Esophagus muscularis mucosa (tissue), 4 donors: ENCODE results near the gene SFTPB. TPM values are rescaled to one million over a fixed set of nuclear protein-coding genes. Genes with fewer than 3 reads are reported as not detected.

Experiments
- DNase-seq: peaks from one replicate; pipeline ENCODE4 v3.0.0-alpha.2; 2017; ENCODE audit errors: extremely low spot score
- H3K27ac ChIP-seq, 4 donors: fragments of 200-600 bp; sonication (generic); replicated peaks in 1 of 4; 1 replicate in 3 of 4; 2 replicates in 1 of 4; pipeline ENCODE4 v1.5.1; 2016 to 2019; ENCODE audit warnings: mild to moderate bottlenecking in 1 of 4
- H3K27me3 ChIP-seq, 4 donors: fragments of 200-600 bp; sonication (generic); one replicate each; pipeline versions ENCODE4 v1.5.1 to v1.6.0; 2016 to 2019
- H3K36me3 ChIP-seq, 4 donors: fragments of 200-600 bp; sonication (generic); one replicate each; pipeline ENCODE4 v1.5.1; 2016 to 2019
- H3K4me1 ChIP-seq, 4 donors: fragments of 200-600 bp; sonication (generic); one replicate each; pipeline ENCODE4 v1.5.1; 2016 to 2019
- H3K4me3 ChIP-seq, 4 donors: fragments of 200-600 bp; sonication (generic); 1 replicate in 2 of 4; 2 replicates in 2 of 4; pipeline ENCODE4 v1.5.1; 2016 to 2019; ENCODE audit warnings: mild to moderate bottlenecking in 4 of 4, moderate library complexity in 1 of 4
- H3K9me3 ChIP-seq, 4 donors: fragments of 200-600 bp; sonication (generic); 1 replicate in 3 of 4; 2 replicates in 1 of 4; pipeline ENCODE4 v1.5.1; 2016 to 2019
- EP300 ChIP-seq: sonication (generic); formaldehyde crosslinking; IDR thresholded peaks from one replicate; pipeline ENCODE4 v1.6.1; 2017; ENCODE audit warnings: antibody characterized with exemption
- POLR2A ChIP-seq: fragments of 450-650 bp; IDR thresholded peaks from one replicate; pipeline ENCODE4 v1.6.1; 2017; ENCODE audit warnings: antibody characterized with exemption, moderate library complexity, mild to moderate bottlenecking, low read depth
- POLR2AphosphoS5 ChIP-seq, 2 donors: sonication (generic); formaldehyde crosslinking; IDR thresholded peaks; one replicate each; pipeline ENCODE4 v1.6.1; 2017; ENCODE audit warnings: antibody characterized with exemption in 2 of 2
- WGBS: methylation state at CpG from one replicate; pipeline ENCODE4 v1.1.5; 2018; 5-methylcytosine and 5-hydroxymethylcytosine counted together
- intact Hi-C: fragments of 100-400 bp; cut with DNase I; formaldehyde crosslinking; loops from one replicate; pipeline ENCODE4 v1.15.1; 2023
- total RNA-seq, 4 donors: library from RNA; depleted of rRNA; stranded (reverse); fragments of >200 nt; gene quantifications; one replicate each; pipeline versions ENCODE4 v1.1.0 to v1.2.1, GENCODE V29; 2016
- TF ChIP-seq, protein P1 (sequence below), 3 experiments: fragments of 200-600 bp in 2 of 3; fragments of 450-650 bp in 1 of 3; sonication (generic) in 2 of 3; IDR thresholded peaks; one replicate each; pipeline ENCODE4 v1.5.1; 2017 to 2019; ENCODE audit warnings: antibody characterized with exemption in 3 of 3, mild to moderate bottlenecking in 2 of 3, moderate library complexity in 1 of 3

SFTPB gene
- total RNA-seq, 4 donors from 2014 or later, result 25.3 to 119 (median 26.6) TPM; not detected in 1

DNA sequence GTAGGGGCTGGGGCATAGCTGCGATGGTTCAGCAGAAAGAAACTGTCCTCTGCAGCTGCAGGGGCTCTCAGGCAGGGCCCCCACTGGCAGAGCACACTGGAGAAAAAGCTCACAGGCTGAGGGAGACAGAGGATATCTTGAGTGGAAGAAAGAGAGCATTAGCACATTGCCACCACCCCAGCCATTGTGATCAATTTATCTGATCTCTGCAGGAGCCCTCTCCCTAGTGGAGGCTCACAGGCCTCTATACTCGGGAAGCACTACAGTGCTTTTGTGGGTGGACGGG is 801 bp upstream of the SFTPB start:
- 100% methylated on average over 2 of the region's 3 CpGs for WGBS
- H3K4me1 ChIP-seq, result no peaks in the 10 kb centered on the region
- no peaks in the 10 kb centered on the region for H3K27me3 ChIP-seq
- H3K9me3 ChIP-seq, result no peaks in the 10 kb centered on the region
- no peaks in the 10 kb centered on the region for H3K36me3 ChIP-seq
- intact Hi-C loops, result no loop called here
- no peak for TF ChIP-seq POLR2AphosphoS5 (IDR thresholded peaks at IDR 0.05)
- no peak for TF ChIP-seq EP300
- TF ChIP-seq POLR2A, result no peak
- TF ChIP-seq, protein P1, sequence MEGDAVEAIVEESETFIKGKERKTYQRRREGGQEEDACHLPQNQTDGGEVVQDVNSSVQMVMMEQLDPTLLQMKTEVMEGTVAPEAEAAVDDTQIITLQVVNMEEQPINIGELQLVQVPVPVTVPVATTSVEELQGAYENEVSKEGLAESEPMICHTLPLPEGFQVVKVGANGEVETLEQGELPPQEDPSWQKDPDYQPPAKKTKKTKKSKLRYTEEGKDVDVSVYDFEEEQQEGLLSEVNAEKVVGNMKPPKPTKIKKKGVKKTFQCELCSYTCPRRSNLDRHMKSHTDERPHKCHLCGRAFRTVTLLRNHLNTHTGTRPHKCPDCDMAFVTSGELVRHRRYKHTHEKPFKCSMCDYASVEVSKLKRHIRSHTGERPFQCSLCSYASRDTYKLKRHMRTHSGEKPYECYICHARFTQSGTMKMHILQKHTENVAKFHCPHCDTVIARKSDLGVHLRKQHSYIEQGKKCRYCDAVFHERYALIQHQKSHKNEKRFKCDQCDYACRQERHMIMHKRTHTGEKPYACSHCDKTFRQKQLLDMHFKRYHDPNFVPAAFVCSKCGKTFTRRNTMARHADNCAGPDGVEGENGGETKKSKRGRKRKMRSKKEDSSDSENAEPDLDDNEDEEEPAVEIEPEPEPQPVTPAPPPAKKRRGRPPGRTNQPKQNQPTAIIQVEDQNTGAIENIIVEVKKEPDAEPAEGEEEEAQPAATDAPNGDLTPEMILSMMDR (IDR thresholded peaks at IDR 0.05), result no peak
- no peak overlapping the region for H3K27ac ChIP-seq
- no peak for DNase-seq
- no peak overlapping the region for H3K4me3 ChIP-seq

DNA sequence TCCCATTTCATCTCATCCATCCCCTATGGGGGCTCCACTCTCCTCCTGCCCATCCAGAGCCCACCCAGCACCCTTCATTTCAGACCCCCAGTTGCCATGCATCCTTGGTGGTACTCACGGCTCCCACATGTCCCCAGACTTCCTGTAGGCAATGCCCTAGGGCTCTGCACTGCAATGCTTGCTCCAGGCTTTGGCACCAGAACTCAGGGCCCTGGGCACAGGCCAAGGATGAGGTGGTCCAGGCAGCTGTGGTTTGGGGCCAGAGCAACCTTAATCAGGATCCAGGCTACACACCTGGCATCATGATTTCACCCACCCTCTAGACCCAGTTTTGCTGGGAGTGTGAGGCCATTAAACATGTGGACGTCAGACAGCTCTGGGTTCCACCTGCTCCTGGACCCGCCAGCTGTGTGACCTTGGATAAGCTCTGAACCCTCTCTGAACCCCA is 414 bp downstream of the SFTPB start:
- no peaks in the 10 kb centered on the region for H3K27me3 ChIP-seq
- peaks cover 5 to 12% (median 8%) of the 10 kb centered on the region in 4 donors for H3K4me1 ChIP-seq
- intact Hi-C loops, result no loop called here
- H3K36me3 ChIP-seq, result no peaks in the 10 kb centered on the region
- no peaks in the 10 kb centered on the region for H3K9me3 ChIP-seq
- 86% methylated on average over 3 of the region's 3 CpGs for WGBS
- no peak for DNase-seq
- H3K27ac ChIP-seq, result no peak overlapping the region
- no peak for TF ChIP-seq POLR2AphosphoS5 (IDR thresholded peaks at IDR 0.05)
- TF ChIP-seq, protein P1 (IDR thresholded peaks at IDR 0.05), result no peak
- TF ChIP-seq POLR2A, result no peak
- no peak for TF ChIP-seq EP300
- H3K4me3 ChIP-seq, result no peak overlapping the region

DNA sequence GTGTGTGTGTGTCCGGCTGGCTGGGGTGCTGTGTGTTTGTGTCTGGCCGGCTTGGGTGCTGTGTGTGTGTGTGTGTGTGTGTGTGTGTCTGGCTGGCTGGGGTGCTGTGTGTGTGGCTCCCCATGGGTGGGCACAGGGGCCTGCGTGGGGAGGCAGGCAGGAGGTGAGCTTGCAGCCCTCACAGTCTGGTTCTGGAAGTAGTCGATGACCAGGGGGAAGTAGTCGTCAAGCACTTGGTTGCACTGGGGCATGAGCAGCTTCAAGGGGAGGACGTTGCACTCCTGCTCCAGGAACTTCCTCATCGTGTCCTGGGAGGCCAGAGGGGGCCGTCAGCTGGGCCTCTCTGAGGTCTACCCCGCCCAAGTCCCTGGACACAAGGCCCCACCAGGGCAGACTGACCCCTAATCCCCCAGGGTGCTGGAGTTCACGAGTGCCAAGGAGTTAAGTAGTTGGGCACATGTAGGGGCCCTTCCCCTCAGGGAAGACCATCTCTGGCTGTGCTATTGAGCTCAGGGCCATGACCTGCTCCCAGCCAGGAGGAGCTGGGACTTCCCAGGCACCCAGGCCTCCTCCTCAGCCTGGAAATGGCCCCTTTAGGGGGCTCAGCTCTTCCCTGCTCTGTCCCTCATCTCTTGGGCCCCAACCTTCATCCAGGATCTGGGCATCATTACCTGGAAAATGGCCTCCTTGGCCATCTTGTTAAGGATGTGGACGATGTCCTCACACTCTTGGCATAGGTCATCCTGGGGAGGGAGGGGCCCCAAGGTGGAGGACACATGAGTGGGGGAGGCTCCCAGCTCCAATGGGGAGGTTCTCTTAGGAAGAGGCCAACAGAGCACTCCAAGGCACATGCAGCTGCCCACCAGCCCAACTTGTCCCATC is 1.3 kb downstream of the SFTPB start:
- no peak overlapping the region for H3K27ac ChIP-seq
- WGBS, result 75% methylated on average over 7 of the region's 11 CpGs
- no peak for TF ChIP-seq POLR2A
- no peaks in the 10 kb centered on the region for H3K36me3 ChIP-seq
- H3K27me3 ChIP-seq, result no peaks in the 10 kb centered on the region
- H3K4me3 ChIP-seq, result no peak overlapping the region
- peaks cover 13 to 21% (median 16%) of the 10 kb centered on the region in 4 donors for H3K4me1 ChIP-seq
- H3K9me3 ChIP-seq, result no peaks in the 10 kb centered on the region
- DNase-seq, result no peak
- intact Hi-C loops, result no loop called here

DNA sequence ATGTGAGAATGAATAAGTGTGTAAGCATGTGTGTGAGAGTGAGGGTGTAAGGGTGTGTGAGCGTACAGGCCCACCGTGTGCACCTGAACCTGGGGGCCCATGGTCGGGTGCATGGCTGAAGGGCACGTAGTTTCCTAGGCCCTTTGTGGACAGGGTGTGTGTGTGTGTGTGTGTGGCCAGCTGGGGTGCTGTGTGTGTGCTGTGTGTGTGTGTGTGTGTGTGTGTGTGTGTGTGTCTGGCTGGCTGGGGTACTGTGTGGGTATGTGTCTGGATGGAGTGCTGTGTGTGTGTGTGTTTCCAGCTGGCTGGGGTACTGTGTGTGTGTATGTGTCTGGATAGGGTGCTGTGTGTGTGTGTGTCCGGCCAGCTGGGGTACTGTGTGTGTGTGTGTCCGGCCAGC is 2.0 kb downstream of the SFTPB start:
- Histone ChIP-seq H3K27ac (no peak overlapping the region), H3K36me3 (no peaks in the 10 kb centered on the region), H3K27me3 (no peaks in the 10 kb centered on the region), H3K4me1 (peaks cover 19 to 28% (median 23%) of the 10 kb centered on the region in 4 donors), H3K4me3 (no peak overlapping the region), H3K9me3 (no peaks in the 10 kb centered on the region)
- intact Hi-C loops, result no loop called here
- no peak for DNase-seq
- TF ChIP-seq POLR2A, result no peak
- TF ChIP-seq POLR2AphosphoS5 (IDR thresholded peaks at IDR 0.05), result no peak
- TF ChIP-seq, protein P1 (IDR thresholded peaks at IDR 0.05), result no peak
- no peak for TF ChIP-seq EP300
- 94% methylated on average over 6 of the region's 6 CpGs for WGBS

DNA sequence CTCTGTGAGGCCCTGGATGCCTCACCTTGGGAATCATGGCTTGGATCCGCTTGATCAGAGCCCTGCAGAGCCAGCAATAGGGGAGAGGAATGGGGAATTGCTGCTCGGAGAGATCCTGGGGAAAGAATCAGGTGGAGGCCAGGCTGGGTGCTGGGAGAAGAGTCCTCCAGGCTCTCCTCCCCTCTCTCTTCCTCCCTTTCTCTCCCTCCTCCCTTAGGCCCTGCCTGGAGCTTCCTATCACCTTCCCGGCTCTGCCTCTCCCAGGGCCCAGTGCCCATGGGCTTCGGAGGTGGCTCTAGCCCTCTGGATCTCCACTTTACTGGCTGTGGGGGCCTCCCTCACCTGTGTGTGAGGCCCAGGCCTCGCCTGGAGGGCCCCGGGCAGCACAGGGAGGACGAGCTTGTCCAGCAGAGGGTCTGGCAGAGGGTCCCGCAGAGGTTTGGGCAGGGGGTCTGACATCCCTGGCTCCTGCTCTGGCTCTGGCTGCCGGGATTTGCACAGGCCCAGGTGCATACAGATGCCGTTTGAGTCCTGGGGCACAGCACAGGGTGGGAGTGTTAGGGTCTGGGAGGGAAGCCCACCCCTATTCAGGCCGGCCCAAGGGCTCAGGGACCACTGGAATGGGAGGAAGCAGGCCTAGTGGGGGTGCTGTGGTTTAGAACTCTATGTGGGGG is 2.6 kb downstream of the SFTPB start:
- intact Hi-C loops, result no loop called here
- no peaks in the 10 kb centered on the region for H3K36me3 ChIP-seq
- no peak overlapping the region for H3K27ac ChIP-seq
- peaks cover 21 to 31% (median 26%) of the 10 kb centered on the region in 4 donors for H3K4me1 ChIP-seq
- H3K4me3 ChIP-seq, result no peak overlapping the region
- WGBS, result 92% methylated on average over 6 of the region's 11 CpGs
- TF ChIP-seq, protein P1 (IDR thresholded peaks at IDR 0.05), result no peak
- TF ChIP-seq POLR2A (no peak), POLR2AphosphoS5 (IDR thresholded peaks at IDR 0.05) (no peak), EP300 (no peak)
- no peak for DNase-seq
- no peaks in the 10 kb centered on the region for H3K9me3 ChIP-seq
- no peaks in the 10 kb centered on the region for H3K27me3 ChIP-seq
